Activated B cell treated with CpG ODN at 0.5 μM for 24 hours (primary cell): ENCODE results near the gene L3MBTL1. TPM values are rescaled to one million over a fixed set of nuclear protein-coding genes. Genes with fewer than 3 reads are reported as not detected.

Source experiments
- ATAC-seq: fragments of 200-7000 bp; cut with Tn5 transposase; one replicate; pipeline ENCODE4 v1.10.0; 2021; ENCODE audit warnings: low read depth, mild to moderate bottlenecking, moderate library complexity
- CTCF ChIA-PET: fragments of 350-600 bp; sonication (Branson Sonifier 250); formaldehyde crosslinking; loops from one replicate; lab custom pipeline; 2021; ENCODE audit warnings: antibody characterized with exemption; lab: Charles Lee
- POLR2A ChIA-PET: fragments of 350-600 bp; sonication (Branson Sonifier 250); formaldehyde crosslinking; loops from one replicate; lab custom pipeline; 2021; ENCODE audit warnings: antibody characterized with exemption; lab: Charles Lee
- DNase-seq: peaks from one replicate; pipeline ENCODE4 v3.0.0; 2022
- H3K27ac Mint-ChIP-seq: one replicate; pipeline ENCODE4 v1.8.0; 2020; ENCODE audit warnings: mixed read lengths
- H3K27me3 Mint-ChIP-seq: one replicate; pipeline ENCODE4 v1.8.0; 2021; ENCODE audit warnings: mixed read lengths
- H3K36me3 Mint-ChIP-seq: one replicate; pipeline ENCODE4 v1.8.0; 2021; ENCODE audit warnings: low read depth, mixed read lengths
- H3K4me1 Mint-ChIP-seq: one replicate; pipeline ENCODE4 v1.8.0; 2021; ENCODE audit warnings: mixed read lengths
- H3K4me3 Mint-ChIP-seq: one replicate; pipeline ENCODE4 v1.8.0; 2020; ENCODE audit warnings: mild to moderate bottlenecking, mixed read lengths
- H3K9me3 Mint-ChIP-seq: one replicate; pipeline ENCODE4 v1.8.0; 2020; ENCODE audit warnings: mixed read lengths
- intact Hi-C: fragments of 100-400 bp; cut with micrococcal nuclease; formaldehyde crosslinking; loops from one replicate; pipeline ENCODE4 v1.15.1; 2024
- total RNA-seq: library from RNA; stranded (reverse); gene quantifications from 2 replicates; pipeline ENCODE4 v1.2.3, GENCODE V29; 2022
- TF ChIP-seq, protein P1 (sequence below): fragments of 200-600 bp; IDR thresholded peaks from one replicate; pipeline ENCODE4 v1.8.0; 2022; ENCODE audit warnings: antibody characterized with exemption, mild to moderate bottlenecking

Gene L3MBTL1
- total RNA-seq, 1 donor from 2014 or later = 22.5 TPM

DNA sequence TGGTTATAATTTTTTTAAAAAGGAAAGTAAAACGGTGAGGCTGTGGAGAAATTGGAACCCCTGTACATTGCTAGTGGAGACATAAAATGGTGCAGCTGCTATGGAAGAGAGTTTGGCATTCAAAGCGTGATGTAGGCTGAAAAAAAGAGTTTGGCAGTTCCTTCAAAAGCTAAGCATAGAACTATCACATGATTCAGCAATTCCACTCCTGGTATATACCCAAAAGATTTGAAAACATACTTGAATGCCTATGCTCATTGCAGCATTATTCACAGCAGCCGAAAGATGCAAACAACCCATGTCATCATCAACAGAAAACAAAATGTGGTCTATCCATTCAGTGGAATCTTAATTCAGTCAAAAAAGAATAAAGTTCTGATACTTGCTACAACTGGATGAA is 46.9 kb downstream of the L3MBTL1 start:
- no peaks in the 10 kb centered on the region for H3K9me3 Mint-ChIP-seq
- intact Hi-C loops = no loop called here
- TF ChIP-seq, protein P1, sequence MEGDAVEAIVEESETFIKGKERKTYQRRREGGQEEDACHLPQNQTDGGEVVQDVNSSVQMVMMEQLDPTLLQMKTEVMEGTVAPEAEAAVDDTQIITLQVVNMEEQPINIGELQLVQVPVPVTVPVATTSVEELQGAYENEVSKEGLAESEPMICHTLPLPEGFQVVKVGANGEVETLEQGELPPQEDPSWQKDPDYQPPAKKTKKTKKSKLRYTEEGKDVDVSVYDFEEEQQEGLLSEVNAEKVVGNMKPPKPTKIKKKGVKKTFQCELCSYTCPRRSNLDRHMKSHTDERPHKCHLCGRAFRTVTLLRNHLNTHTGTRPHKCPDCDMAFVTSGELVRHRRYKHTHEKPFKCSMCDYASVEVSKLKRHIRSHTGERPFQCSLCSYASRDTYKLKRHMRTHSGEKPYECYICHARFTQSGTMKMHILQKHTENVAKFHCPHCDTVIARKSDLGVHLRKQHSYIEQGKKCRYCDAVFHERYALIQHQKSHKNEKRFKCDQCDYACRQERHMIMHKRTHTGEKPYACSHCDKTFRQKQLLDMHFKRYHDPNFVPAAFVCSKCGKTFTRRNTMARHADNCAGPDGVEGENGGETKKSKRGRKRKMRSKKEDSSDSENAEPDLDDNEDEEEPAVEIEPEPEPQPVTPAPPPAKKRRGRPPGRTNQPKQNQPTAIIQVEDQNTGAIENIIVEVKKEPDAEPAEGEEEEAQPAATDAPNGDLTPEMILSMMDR = no peak
- CTCF ChIA-PET = no interaction called here
- no peak overlapping the region for H3K4me3 Mint-ChIP-seq
- no peaks in the 10 kb centered on the region for H3K4me1 Mint-ChIP-seq
- no peak overlapping the region for H3K27ac Mint-ChIP-seq
- POLR2A ChIA-PET = no interaction called here
- no peak for ATAC-seq
- no peaks in the 10 kb centered on the region for H3K27me3 Mint-ChIP-seq
- no peak for DNase-seq
- H3K36me3 Mint-ChIP-seq = peaks cover 2% of the 10 kb centered on the region

DNA sequence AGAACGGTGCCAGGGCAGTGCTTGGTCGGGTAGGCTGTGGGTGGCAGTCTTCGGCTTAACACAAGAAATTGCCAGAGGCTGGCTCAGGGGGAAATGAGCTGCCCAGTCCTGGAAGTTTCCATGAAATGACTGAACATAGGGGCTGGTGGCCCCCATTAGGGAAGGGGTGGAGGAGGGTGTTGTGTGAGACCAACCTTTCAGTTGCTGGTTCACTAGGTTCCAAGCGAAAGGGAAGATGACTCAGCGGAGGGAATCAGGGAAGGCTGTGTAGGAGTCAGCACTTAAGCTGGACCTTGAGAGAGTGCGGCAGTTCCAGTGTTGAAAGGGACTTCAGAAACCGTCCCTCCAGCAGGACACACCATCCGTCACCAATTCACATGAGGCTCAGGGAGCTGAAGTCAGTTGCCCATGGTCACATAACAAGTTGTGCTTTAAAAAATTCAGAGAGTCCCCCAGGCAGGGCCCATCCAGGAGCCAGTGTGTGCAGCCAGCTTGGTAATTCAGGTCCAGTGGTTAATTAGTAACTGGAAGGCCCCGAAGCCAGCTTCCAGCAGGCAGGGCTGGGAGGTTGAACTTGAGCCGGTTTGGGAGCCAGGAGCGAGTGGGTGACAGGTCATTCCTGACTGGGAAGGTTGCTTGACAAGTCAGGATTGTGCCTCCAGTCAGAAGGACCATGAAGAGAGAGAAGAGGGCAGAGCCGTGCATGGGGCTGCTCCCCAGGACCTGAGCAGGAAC is 51.1 kb downstream of the L3MBTL1 start, which contains the start of gene SGK2:
TSS of gene SGK2 (plus strand) at position 616 of the 735 bp plus-strand sequence. CDS start 7,469 bp downstream, outside the sequence.
- intact Hi-C loops = no loop called here
- no peak for ATAC-seq
- TF ChIP-seq, protein P1 = no peak
- no peak for DNase-seq
- Mint-ChIP-seq H3K27ac (no peak within 1 kb of the TSS), H3K4me1 (no peaks in the 10 kb centered on the region), H3K9me3 (no peaks in the 10 kb centered on the region), H3K27me3 (no peaks in the 10 kb centered on the region), H3K4me3 (no peak within 1 kb of the TSS), H3K36me3 (no peaks in the 10 kb centered on the region)
- ChIA-PET CTCF (no interaction called here), POLR2A (no interaction called here)

DNA sequence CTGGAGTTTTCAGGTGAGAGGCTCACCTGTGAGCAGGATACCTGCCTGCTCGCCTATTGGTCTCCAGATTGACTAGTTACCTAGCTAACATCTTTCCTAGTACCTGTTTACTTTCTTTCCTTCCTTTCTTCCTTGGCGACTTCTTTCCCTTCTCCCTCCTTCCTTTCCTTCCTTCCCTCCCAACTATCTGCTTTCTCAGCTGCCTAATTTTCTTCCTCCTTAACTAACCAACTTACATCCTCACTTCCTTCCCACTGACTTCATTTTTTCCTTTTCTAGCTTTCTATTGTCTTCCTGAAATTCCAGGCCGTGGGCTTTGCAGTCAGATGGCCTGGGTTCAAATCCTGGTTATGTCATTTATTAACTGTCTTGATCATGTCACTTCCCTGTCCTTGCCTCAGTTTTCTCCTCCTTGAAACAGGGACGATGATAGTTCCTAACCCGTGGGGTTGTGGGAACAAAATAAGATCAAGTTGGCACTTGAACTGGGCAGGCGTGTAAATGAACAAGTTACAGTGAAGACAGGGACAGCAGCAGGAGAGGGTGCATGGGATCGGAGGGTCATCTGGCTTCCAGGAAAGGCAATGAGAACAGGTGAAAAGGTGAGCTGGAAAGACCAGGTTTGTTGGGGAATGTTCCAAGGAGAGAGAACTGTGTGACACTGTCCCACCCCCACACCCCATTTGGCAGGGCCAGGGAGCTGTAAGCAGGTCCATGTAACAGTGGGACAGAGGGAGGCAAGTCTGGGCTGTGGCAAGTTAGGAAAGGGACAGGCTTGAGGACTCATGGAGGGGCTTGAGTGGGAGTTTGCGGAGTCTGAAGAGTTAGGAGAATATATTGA is 51.9 kb downstream of the L3MBTL1 start:
- no peak for ATAC-seq
- ChIA-PET POLR2A (no interaction called here), CTCF (no interaction called here)
- H3K4me1 Mint-ChIP-seq = no peaks in the 10 kb centered on the region
- intact Hi-C loops = no loop called here
- DNase-seq = no peak
- no peaks in the 10 kb centered on the region for H3K9me3 Mint-ChIP-seq
- TF ChIP-seq, protein P1 = no peak
- no peak overlapping the region for H3K4me3 Mint-ChIP-seq
- no peaks in the 10 kb centered on the region for H3K27me3 Mint-ChIP-seq
- no peak overlapping the region for H3K27ac Mint-ChIP-seq
- no peaks in the 10 kb centered on the region for H3K36me3 Mint-ChIP-seq

DNA sequence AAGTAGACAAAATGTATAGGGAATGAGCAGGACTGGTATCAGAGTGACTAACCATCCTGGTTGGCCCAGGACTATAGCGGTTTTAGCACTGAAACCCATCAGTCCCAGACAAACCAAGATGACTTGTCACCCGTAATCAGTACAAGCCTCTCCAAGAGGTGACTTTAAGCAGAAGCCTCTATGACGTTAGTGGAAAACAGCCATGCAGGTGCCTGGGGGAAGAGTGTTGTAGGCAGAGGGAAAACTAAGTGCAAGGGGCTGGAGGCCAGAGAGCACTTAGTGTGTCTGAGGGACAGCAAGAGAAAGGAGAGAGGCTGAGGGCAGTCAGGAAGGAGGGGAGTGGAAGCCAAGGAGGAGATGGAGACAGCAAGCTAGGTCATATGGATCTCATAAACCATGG is 53.5 kb downstream of the L3MBTL1 start:
- no peak overlapping the region for H3K27ac Mint-ChIP-seq
- CTCF ChIA-PET = interaction anchor here (0.6 kb wide), 1 partner anchor 248 kb away, joined by 3 read pairs; no protein-coding TSS in a partner anchor

More for the DNA sequence above, 53.5 kb downstream of the L3MBTL1 start:
- POLR2A ChIA-PET = no interaction called here
- H3K27me3 Mint-ChIP-seq = no peaks in the 10 kb centered on the region
- no peaks in the 10 kb centered on the region for H3K9me3 Mint-ChIP-seq
- no peak overlapping the region for H3K4me3 Mint-ChIP-seq
- TF ChIP-seq, protein P1 = no peak
- DNase-seq (no peak), ATAC-seq (no peak)
- no peaks in the 10 kb centered on the region for H3K36me3 Mint-ChIP-seq
- intact Hi-C loops = no loop called here
- H3K4me1 Mint-ChIP-seq = no peaks in the 10 kb centered on the region
